ENCODE results near the gene STAT6.
A peak's percentile ranks its signal among the peaks of the same experiment; 100 is the strongest.

STAT6 gene

DNA sequence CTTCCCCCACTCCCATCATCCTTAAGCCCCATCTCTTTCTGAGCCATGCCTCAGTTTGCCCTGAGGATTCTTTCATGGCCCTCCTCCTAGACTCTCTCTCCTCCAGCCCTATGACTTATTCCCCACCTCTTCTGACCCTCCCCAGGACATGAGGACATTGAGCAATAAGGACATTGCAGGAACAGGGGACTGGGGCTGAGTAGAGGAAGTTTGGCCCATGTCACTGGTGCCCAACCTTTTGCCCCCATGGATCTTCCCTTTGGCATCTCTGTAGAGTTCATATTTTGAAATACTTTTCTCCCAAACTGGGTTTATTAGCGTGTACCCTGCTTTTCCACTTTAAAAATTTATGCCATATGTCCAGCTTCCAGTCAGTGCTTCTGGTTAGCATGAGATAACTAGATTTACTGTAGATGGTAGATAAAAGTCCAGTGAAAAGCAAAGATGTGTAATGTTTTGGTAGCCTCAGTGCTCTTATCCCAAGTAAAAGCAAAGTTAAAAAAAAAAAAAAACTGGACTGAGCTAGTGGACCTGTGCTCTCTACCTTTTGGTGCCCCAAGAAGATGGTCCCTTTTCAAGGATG is 42.3 kb upstream of the STAT6 start:
- peak overlapping the region; percentile 66 for H3K4me2 ChIP-seq (ENCODE audit: low read length)
- H3K9me3 ChIP-seq (replicated peaks; ENCODE audit: low read length): no peaks in the 10 kb centered on the region
- peaks cover 52% of the 10 kb centered on the region for H3K4me1 ChIP-seq (ENCODE audit: control insufficient read depth, insufficient read depth, low read length)
- H3K36me3 ChIP-seq (ENCODE audit: insufficient read depth, low read length): peaks cover 89% of the 10 kb centered on the region
- H3K4me3 ChIP-seq (ENCODE audit: low read length): no peak overlapping the region
- no peaks in the 10 kb centered on the region for H3K27me3 ChIP-seq (ENCODE audit: control insufficient read depth, insufficient read depth, low read length)
- H3K9ac ChIP-seq (ENCODE audit: low read depth, low read length): peak overlapping the region; percentile 73

DNA sequence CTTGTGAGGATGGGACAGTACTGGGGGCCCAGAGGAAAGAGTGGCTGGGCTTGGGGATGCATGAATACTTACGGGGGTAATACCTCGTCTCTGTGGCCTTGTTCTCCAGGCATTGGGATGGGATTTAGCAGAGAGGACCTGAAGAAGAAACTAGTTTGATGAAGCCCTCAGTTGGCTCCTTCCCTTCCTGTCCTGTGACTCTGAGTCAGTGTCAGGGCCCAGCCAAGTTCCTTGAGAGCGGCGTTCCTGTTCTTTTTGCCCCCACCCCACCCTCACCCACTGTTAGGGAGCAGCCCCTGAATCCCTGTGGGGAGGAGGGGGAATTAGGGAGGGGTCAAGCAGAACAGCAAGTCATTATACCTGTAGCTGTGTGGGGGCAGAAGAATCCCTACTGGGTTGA is 41.5 kb upstream of the STAT6 start:
- peaks cover 61% of the 10 kb centered on the region for H3K4me1 ChIP-seq (ENCODE audit: control insufficient read depth, insufficient read depth, low read length)
- peak overlapping the region; percentile 66 for H3K4me2 ChIP-seq (ENCODE audit: low read length)
- peaks cover 89% of the 10 kb centered on the region for H3K36me3 ChIP-seq (ENCODE audit: insufficient read depth, low read length)
- no peaks in the 10 kb centered on the region for H3K27me3 ChIP-seq (ENCODE audit: control insufficient read depth, insufficient read depth, low read length)
- no peaks in the 10 kb centered on the region for H3K9me3 ChIP-seq (replicated peaks; ENCODE audit: low read length)
- peak overlapping the region; percentile 73 for H3K9ac ChIP-seq (ENCODE audit: low read depth, low read length)
- H3K4me3 ChIP-seq (ENCODE audit: low read length): peak overlapping the region; percentile 37

DNA sequence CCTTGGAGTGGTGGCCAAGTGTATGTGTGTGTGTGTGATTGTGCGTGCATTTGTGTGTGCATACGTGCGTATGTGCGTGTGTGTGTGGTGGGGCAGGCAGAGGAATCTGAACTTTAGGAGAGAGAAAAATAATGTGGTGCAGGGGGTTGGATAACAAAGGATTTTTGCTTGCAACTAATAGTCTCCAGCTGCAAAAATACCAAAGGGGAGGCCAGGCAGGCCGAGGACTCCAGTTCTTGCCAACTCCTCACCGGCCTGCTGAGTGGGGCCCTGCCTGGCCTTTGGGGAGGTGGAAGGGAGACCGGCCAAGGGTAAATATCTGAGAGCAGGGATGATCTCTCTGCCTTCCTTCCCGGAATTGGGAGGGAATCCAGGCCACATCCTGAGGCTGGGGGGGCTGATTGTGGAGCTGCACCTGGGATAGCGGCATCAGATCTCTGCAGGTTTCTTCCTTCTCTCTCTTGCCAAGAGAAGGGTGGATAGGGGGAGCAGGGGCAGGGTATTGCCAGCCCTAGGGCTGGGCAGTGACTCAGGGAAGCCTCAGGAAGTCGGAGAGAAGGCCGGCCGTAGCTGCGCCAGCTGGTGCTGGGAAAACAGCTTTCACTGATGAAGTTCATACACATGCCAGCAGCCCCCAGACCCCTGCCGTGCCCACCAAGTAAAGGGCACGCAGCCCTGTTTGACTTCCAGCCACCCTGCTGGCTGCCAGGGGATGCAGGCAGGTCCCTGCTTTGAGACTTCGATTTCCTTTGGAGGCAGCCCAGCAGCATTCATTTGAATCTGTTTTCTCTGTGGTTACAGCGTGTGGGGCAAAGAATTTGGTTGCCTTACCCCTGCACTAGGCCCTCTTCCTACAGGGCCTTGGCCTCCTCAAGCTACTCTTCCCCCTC is 40.8 kb upstream of the STAT6 start:
- peak overlapping the region; percentile 43 for H3K4me3 ChIP-seq (ENCODE audit: low read length)
- H3K4me2 ChIP-seq (ENCODE audit: low read length): peak overlapping the region; percentile 66
- no peaks in the 10 kb centered on the region for H3K27me3 ChIP-seq (ENCODE audit: control insufficient read depth, insufficient read depth, low read length)
- peak overlapping the region; percentile 73 for H3K9ac ChIP-seq (ENCODE audit: low read depth, low read length)
- no peaks in the 10 kb centered on the region for H3K9me3 ChIP-seq (replicated peaks; ENCODE audit: low read length)
- peaks cover 67% of the 10 kb centered on the region for H3K4me1 ChIP-seq (ENCODE audit: control insufficient read depth, insufficient read depth, low read length)
- peaks cover 89% of the 10 kb centered on the region for H3K36me3 ChIP-seq (ENCODE audit: insufficient read depth, low read length)

DNA sequence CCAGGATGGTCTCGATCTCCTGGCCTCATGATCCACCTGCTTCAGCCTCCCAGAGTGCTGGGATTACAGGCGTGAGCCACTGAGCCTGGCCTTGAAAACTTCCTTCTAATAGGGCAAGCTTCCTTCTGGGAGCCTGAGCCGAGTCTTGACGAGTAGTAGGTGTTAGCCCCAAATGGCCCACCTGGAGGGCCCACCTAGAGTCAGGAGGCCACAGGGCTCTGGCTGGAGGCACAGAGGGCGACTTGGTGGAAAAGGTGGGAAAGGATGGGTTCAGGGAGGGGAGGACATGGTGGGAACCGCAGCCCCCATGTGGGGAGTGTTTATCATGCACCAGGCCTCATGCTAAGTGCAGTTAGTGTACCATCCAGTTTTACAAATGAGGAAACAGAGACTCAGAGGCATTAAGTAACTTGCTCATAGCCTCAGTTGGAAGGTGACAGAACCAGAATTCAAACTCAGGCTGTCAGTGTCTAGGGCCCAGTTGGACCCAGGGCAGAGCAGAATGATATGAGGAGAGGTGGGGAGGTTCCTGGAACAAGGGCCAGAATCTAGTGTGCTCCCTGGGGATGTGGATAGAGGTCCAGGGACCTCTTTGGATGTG is 39.3 kb upstream of the STAT6 start:
- H3K4me1 ChIP-seq (ENCODE audit: control insufficient read depth, insufficient read depth, low read length): peaks cover 82% of the 10 kb centered on the region
- no peak overlapping the region for H3K4me3 ChIP-seq (ENCODE audit: low read length)
- no peak overlapping the region for H3K9ac ChIP-seq (ENCODE audit: low read depth, low read length)
- peaks cover 89% of the 10 kb centered on the region for H3K36me3 ChIP-seq (ENCODE audit: insufficient read depth, low read length)
- no peaks in the 10 kb centered on the region for H3K27me3 ChIP-seq (ENCODE audit: control insufficient read depth, insufficient read depth, low read length)
- no peak overlapping the region for H3K4me2 ChIP-seq (ENCODE audit: low read length)
- H3K9me3 ChIP-seq (replicated peaks; ENCODE audit: low read length): no peaks in the 10 kb centered on the region

DNA sequence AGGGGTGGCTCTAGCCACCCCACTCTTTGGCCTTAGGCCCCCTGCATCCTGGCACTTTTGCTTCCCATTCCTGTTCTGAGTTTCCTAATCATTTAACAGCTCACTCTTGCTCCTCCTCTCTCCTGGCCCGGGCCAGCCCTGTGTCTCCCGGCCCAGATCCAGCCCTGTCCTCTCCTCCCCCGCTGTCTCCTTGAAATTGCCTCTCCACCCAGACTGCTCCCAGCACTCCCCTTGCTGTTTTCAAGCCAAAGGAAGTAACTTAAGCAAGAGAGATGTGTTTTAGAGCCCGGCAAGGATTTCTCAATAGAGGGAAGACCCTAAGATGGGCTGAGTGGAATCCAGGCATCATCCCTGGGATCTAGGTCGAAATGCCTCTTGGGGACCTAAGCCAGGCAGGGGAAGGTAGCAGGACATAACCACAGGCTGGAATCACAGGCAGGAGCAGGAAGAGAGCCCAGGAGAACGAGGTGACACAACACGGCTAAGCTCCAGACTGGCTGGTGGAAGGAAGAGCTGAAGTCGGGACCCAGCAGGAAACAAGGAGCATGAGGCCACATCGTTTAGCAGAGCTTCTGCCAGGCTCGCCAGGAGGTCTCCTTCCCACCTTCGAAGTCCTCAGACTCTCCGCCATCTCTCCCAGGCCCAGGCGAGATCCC is 38.2 kb upstream of the STAT6 start:
- Histone ChIP-seq H3K4me1 (ENCODE audit: control insufficient read depth, insufficient read depth, low read length) (peaks cover 89% of the 10 kb centered on the region), H3K27me3 (ENCODE audit: control insufficient read depth, insufficient read depth, low read length) (no peaks in the 10 kb centered on the region), H3K4me3 (ENCODE audit: low read length) (peak overlapping the region; percentile 10), H3K4me2 (ENCODE audit: low read length) (peak overlapping the region; percentile 67), H3K9me3 (replicated peaks; ENCODE audit: low read length) (no peaks in the 10 kb centered on the region), H3K9ac (ENCODE audit: low read depth, low read length) (peak overlapping the region; percentile 31), H3K36me3 (ENCODE audit: insufficient read depth, low read length) (peaks cover 89% of the 10 kb centered on the region)

DNA sequence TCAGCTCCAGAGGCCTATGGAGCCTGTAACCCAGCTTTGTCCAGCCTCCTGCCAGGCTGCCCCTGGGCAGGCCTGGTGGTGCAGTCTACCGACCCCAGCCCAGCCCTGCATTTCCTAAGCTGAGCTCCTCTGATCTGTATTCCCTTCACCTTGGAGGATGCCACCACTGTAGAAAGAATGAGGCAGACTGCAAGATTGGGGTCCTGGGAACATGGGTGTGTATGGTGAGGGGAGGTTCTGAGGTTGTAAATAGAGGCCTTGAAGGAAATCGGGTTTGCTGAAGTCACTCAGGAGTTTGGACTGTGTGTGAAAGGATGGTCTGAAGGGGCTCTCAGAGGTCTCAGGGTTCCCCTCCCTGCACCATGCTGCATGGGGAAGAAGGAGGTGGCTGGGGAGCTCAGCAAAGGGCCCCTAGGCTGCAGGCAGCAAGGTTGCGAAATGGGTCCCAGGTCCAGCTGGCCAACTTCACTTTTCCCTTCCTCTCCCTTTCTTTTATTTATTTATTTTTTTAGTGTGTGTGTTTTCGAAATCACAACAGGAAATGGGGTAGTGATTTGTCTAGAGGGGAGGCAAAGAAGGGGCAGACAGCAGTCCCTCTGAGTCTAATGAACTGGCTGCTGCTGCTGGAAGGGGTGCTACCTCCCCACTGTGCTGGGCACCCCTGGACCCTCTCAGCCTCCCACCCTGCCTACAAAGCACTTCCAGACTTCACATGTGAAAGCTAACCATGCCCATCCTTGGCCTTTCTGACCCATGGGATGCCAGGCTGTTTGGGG is 37.5 kb upstream of the STAT6 start:
- Histone ChIP-seq H3K4me1 (ENCODE audit: control insufficient read depth, insufficient read depth, low read length) (peaks cover 87% of the 10 kb centered on the region), H3K27me3 (ENCODE audit: control insufficient read depth, insufficient read depth, low read length) (no peaks in the 10 kb centered on the region), H3K9me3 (replicated peaks; ENCODE audit: low read length) (no peaks in the 10 kb centered on the region), H3K4me3 (ENCODE audit: low read length) (peak overlapping the region; percentile 10), H3K36me3 (ENCODE audit: insufficient read depth, low read length) (peaks cover 87% of the 10 kb centered on the region), H3K4me2 (ENCODE audit: low read length) (peak overlapping the region; percentile 67), H3K9ac (ENCODE audit: low read depth, low read length) (peak overlapping the region; percentile 31)

DNA sequence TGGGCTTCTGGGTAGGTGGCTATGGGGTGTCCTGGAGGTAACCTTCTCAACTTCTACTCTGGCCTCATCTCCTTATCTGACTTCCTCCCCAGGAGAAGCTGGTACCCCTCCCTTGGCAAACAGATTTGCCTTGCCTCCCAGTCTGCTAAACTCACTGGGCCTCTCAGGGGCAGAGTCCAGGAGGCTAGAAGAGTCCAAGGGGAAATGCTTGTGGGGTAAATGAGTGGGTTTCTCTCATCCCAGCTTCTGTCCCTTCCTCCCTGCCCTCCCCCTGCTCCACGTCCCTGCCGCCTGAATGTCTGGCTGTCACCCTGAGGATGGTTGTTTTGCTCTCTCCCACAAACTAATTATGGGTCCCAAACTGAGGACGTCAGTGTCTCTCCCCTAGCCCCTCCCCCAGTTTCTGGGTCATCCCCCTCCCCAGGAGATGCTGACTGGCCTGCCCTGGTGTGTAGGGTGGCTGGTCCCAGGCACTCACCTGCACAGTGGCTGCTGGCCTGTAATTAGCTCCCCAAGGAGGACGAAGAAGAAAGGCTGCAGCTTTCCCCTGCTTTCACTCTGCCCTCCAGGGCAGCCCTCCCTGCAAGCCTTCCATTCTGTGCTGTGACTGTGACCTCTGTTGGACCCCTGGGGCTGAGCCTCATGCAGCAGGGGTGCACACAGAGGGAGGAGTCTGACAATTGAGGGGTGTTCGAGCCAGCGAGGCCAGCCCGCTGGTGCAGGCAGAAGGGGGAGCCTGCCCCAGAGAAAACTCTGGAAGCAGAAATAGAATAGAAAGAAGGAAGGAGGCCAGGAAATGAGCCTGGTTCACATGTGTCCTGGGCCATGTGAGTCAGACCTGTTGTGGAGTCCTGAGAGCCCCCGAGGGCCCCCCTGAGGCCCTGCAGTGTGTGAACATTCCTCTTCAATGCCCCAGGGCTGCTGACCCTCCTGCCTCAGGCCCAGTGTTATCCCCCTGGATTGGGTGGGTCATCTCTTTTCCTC is 36.1 kb upstream of the STAT6 start, which contains the start of gene LRP1-AS:
TSS of gene LRP1-AS (minus strand) at position 659 of the 984 bp plus-strand sequence.
- H3K4me2 ChIP-seq (ENCODE audit: low read length): peak within 1 kb of the TSS; percentile 67
- H3K27me3 ChIP-seq (ENCODE audit: control insufficient read depth, insufficient read depth, low read length): no peaks in the 10 kb centered on the region
- no peaks in the 10 kb centered on the region for H3K9me3 ChIP-seq (replicated peaks; ENCODE audit: low read length)
- peak within 1 kb of the TSS; percentile 2 for H3K4me3 ChIP-seq (ENCODE audit: low read length)
- peaks cover 88% of the 10 kb centered on the region for H3K36me3 ChIP-seq (ENCODE audit: insufficient read depth, low read length)
- peak within 1 kb of the TSS; percentile 18 for H3K9ac ChIP-seq (ENCODE audit: low read depth, low read length)
- peaks cover 77% of the 10 kb centered on the region for H3K4me1 ChIP-seq (ENCODE audit: control insufficient read depth, insufficient read depth, low read length)

DNA sequence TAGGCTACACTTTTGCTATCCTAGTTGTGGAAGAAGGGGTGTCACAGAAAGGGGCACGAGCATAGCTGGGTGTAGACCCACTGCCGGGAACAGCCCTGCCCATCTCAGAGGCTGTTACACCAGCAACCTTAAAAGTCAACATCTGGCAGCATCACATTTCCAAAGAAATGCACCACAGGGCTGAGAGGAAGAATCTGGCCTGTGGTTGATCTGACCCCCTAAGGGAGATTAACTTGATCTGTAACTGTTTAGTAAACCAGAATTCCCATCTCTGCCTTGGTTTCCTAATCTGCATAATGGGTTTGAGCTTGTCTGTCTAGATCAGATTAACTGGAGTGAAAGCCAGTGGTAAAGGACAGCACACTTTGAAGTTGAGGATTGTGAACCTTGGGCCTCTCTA is 34.9 kb upstream of the STAT6 start:
- H3K9me3 ChIP-seq (replicated peaks; ENCODE audit: low read length): no peaks in the 10 kb centered on the region
- no peaks in the 10 kb centered on the region for H3K27me3 ChIP-seq (ENCODE audit: control insufficient read depth, insufficient read depth, low read length)
- H3K36me3 ChIP-seq (ENCODE audit: insufficient read depth, low read length): peaks cover 90% of the 10 kb centered on the region
- H3K4me3 ChIP-seq (ENCODE audit: low read length): no peak overlapping the region
- no peak overlapping the region for H3K9ac ChIP-seq (ENCODE audit: low read depth, low read length)
- H3K4me2 ChIP-seq (ENCODE audit: low read length): no peak overlapping the region
- H3K4me1 ChIP-seq (ENCODE audit: control insufficient read depth, insufficient read depth, low read length): peaks cover 77% of the 10 kb centered on the region

DNA sequence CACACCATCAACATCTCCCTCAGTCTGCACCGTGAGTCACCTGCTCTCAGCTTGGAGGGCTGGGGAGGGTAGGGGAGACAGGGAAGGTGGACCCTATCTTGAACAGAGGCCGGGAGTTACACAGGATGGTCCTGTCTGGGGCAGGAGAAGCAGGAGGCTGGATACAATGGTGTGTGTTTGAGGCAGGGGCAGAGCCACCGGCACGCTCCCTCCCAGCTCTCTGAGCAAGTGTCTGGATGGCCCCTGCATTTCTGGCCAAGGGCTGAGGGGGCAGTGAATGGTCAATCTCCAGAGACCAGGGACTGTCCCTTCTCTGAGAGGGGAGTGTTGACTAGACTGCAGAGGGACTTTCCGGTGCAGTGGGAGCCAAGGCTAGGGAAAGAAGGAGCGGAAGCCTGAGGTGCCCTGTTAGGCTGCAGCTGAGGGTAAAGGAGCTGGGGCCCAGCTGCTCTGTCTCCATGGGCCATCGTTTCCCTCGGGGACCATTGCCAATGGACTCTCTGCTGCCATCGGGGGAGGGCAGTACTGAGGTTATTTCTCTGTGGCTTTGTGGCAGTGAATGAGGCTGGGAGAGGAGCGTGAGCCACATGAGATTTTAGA is 34.4 kb upstream of the STAT6 start:
- no peaks in the 10 kb centered on the region for H3K27me3 ChIP-seq (ENCODE audit: control insufficient read depth, insufficient read depth, low read length)
- H3K4me1 ChIP-seq (ENCODE audit: control insufficient read depth, insufficient read depth, low read length): peaks cover 75% of the 10 kb centered on the region
- no peak overlapping the region for H3K9ac ChIP-seq (ENCODE audit: low read depth, low read length)
- H3K9me3 ChIP-seq (replicated peaks; ENCODE audit: low read length): no peaks in the 10 kb centered on the region
- H3K4me3 ChIP-seq (ENCODE audit: low read length): no peak overlapping the region
- H3K4me2 ChIP-seq (ENCODE audit: low read length): no peak overlapping the region
- peaks cover 88% of the 10 kb centered on the region for H3K36me3 ChIP-seq (ENCODE audit: insufficient read depth, low read length)

DNA sequence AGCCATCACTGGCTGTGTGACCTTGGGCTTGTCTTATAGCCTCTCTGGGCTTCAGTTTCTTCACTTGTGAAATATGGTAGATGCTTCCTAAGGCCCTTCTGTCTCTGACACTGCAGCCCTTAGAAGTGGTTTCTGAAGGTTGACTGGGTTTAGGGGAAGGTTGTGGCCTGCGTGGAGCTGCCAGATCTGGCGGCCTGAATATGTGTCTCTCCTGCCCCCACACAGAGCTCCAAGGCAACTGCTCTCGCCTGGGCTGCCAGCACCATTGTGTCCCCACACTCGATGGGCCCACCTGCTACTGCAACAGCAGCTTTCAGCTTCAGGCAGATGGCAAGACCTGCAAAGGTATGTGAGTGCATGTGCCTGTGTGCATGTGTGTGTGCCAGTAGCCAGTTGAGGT is 32.3 kb upstream of the STAT6 start:
- Histone ChIP-seq H3K27me3 (ENCODE audit: control insufficient read depth, insufficient read depth, low read length) (no peaks in the 10 kb centered on the region), H3K4me2 (ENCODE audit: low read length) (no peak overlapping the region), H3K4me3 (ENCODE audit: low read length) (no peak overlapping the region), H3K9ac (ENCODE audit: low read depth, low read length) (no peak overlapping the region), H3K4me1 (ENCODE audit: control insufficient read depth, insufficient read depth, low read length) (peaks cover 77% of the 10 kb centered on the region), H3K9me3 (replicated peaks; ENCODE audit: low read length) (no peaks in the 10 kb centered on the region), H3K36me3 (ENCODE audit: insufficient read depth, low read length) (peaks cover 94% of the 10 kb centered on the region)

Data from skeletal muscle satellite cell (primary cell).